ENCODE data around the gene SCP2.

GRCh38 chr1:53025769-53026112 lies 98.7 kb downstream of the SCP2 start:
- no peak for TF ChIP-seq TARDBP (IDR thresholded peaks at IDR 0.05)
- no peak for TF ChIP-seq FOXM1 (IDR thresholded peaks at IDR 0.05; ENCODE audit: borderline replicate concordance)
- TF ChIP-seq BHLHE40 (IDR thresholded peaks at IDR 0.05; ENCODE audit: borderline replicate concordance): no peak
- TF ChIP-seq ELF4 (IDR thresholded peaks at IDR 0.05): no peak
- no peak for TF ChIP-seq SUZ12 (IDR thresholded peaks at IDR 0.05)
- no peak for TF ChIP-seq L3MBTL2 (conservative IDR thresholded peaks at IDR 0.05)
- TF ChIP-seq SP1 (IDR thresholded peaks at IDR 0.05): no peak
- no peak for TF ChIP-seq FOXA1 (IDR thresholded peaks at IDR 0.05)
- TF ChIP-seq PKNOX1 (IDR thresholded peaks at IDR 0.05): no peak
- no peak for TF ChIP-seq HDGF (IDR thresholded peaks at IDR 0.05; ENCODE audit: borderline replicate concordance)
- TF ChIP-seq FOXK2 (IDR thresholded peaks at IDR 0.05): no peak
- no peak for TF ChIP-seq CTBP1 (IDR thresholded peaks at IDR 0.05; ENCODE audit: borderline replicate concordance)

Data from HEK293T (cell line).